OCI-LY7 (cell line): ENCODE results near the gene HINT3.

Experiments used
- CTCF ChIP-seq: fragments of 200-600 bp; sonication (generic); conservative IDR thresholded peaks from 2 replicates; pipeline ENCODE4 v1.5.1; 2014; ENCODE audit warnings: mild to moderate bottlenecking, antibody characterized with exemption, low read length, moderate library complexity, mixed read lengths
- EZH2phosphoT487 ChIP-seq: fragments of 200-600 bp; sonication (generic); IDR thresholded peaks from 2 replicates; pipeline ENCODE4 v1.6.1; 2018; ENCODE audit warnings: low read depth, borderline replicate concordance, mild to moderate bottlenecking, mixed run types, antibody characterized with exemption, low read length, moderate library complexity, mixed read lengths

GRCh38 chr6:125984311-125984710 lies 27.7 kb downstream of the HINT3 start:
- no peak for TF ChIP-seq CTCF
- no peak for TF ChIP-seq EZH2phosphoT487
